ENCODE data around the gene ATAD2B. TPM values are rescaled to one million over a fixed set of nuclear protein-coding genes. Genes with fewer than 3 reads are reported as not detected.
"Not testable (repeated sequence)": the region's sequence is repeated elsewhere in the genome, so short reads cannot be mapped to it uniquely, and the experiment has no call there.

The ATAD2B gene
- total RNA-seq = 42.2 TPM

DNA sequence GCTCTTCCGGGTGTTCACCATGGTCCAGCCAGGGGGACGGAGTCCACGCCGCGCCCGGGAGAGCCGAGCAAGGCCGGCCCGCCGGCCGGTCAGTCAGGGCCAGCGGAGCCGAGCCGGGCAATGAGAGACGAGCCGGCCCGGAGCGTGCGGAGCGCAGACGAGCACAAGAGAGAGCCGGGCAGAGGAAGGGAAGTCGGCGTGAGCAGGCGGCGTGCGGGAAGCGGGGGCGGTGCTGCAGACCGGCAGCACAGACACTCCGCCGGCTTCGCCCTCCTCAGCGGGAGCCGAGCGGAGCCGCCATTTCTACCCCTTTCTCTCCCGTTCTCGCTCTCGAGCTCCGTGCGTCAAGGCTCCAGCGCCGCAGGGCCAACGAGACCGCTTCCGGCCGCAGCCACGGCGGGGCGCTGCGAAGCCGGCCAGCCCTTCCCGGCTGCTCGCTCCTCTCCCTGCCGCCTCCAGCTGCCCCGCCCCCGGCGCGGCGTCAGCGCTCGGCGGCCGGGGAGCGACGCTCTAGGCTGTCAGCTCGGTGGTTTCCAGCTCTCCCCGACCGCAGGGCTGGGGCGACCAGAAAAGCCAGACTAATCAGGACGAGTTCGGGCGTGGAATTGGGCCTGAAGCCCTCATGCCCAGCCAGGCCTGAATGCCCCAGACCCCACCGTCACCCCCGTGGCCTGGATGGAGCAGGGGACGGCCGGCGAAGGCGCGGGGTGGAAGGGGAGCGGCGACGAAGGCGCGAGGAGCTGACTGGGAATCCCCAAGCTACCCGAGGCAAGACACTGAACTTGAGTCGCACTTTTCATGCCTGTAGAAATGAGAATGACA lies at the start of gene ATAD2B:
TSS of gene ATAD2B (minus strand) at position 374 of the 822 bp plus-strand sequence. CDS start at position 21, 353 bp downstream.
- intact Hi-C loops (cut with DNase I) = loop anchor here (2.0 kb wide), 1 partner anchor 158 kb away; the partner anchor contains the start of gene TP53I3
- peak; percentile 95 for ATAC-seq
- DNase-seq (ENCODE audit: low spot score) = peak; percentile 94

DNA sequence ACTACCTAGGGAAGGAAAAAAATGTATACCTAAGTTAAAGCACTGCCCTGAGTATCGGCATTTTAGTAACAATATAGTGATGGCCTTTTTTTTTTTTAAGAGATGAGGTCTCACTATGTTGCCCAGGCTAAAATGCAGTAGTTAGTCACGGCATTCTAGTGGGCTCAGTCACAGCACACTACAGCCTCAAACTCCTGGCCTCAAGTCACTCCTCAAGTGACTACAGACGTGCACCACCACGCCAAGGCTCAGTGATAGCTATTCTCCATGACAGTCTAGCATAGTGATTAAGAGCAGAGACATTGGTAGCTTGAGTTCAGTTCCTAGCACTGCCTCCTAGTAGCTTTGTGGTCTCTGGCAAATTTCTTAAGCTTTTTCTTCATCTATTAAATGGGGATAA lies 40.9 kb upstream of the ATAD2B start:
- ATAC-seq = no peak
- no peak for DNase-seq (ENCODE audit: low spot score)
- intact Hi-C loops (cut with DNase I) = no loop called here

DNA sequence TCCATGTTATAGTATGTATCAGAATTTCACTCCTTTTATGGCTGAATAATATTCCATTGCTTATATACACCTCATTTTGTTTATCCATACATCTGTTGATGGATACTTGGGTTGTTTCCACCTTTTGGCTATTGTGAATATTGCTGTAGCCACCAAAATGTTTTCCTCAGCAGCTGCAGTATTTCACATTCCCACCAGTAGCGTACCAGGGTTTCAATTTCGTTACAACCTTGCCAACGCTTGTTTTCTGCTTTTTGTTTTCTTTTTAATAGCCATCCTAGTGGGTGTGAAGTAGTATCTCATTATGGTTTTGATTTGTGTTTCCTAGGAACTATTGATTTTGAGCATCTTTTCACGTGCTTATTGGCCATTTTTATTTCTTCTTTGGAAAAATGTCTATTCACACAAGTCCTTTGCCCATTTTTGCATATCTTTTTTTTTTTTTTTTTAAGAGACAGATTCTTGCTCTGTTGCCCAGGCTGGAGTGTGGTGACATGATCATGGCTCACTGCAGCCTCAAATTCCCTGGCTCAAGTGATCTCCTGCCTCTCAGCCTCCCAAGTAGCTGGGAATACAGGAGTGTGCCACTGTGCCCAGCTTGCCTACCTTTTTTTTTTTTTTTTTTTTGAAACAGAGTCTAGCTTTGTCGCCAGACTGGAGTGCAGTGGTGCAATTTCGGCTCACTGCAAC lies 27.5 kb upstream of the ATAD2B start:
- ATAC-seq = no peak
- no peak for DNase-seq (ENCODE audit: low spot score)
- intact Hi-C loops (cut with DNase I) = no loop called here

DNA sequence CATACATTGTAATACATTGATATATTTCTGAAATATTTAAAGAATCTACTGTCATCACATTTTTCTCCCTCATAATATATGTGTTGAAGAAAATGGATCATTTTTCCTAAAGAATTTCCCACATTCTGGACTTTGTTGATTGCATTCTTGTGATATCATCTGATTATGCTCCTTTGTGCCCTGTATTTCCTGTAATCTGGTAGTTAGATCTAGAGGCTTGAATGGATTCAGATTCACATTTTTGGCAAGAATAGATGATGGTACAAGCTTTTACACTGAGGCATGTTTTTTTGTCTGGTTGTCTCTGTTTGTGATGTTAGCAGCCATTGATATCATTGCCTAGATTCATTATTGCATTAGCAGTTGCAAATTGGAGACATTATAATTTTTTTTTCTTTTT lies 26.7 kb upstream of the ATAD2B start:
- no peak for DNase-seq (ENCODE audit: low spot score)
- no peak for ATAC-seq
- intact Hi-C loops (cut with DNase I) = no loop called here

DNA sequence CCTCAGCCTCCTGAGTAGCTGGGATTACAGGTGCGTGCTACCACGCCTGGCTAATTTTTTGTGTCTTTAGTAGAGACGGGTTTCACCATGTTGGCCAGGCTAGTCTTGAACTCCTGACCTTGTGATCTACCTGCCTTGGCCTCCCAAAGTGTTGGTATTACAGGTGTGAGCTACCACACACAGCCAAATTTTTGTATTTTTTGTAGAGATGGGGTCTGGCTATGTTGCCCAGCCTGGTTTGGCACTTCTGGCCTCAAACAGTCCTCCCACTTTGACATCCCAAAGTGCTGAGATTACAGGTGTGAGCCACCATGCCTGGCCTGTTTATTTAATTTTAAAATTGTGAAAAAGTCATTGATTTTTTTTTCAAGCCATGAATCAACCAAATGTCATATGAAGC lies 25.6 kb upstream of the ATAD2B start:
- ATAC-seq; DNase-seq (ENCODE audit: low spot score); intact Hi-C loops (cut with DNase I): not testable (repeated sequence)

DNA sequence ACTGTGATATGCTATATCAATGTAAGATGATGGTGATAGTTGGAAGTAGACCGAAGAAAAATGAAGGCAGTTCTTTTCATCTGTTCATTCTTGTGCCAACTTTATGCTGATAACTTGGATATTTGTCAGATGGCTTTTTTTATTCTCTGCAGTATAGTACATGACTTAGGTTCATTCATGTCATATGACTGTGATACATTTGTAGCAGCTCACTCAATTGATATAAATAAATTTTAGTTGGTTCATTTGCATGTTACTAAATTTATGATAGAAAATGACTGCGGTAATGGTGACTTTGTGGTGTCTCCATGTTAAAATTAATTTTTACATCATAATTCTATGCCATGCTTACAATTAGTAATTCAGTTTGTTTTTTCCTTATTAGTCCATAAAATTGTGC lies 20.4 kb upstream of the ATAD2B start:
- intact Hi-C loops (cut with DNase I) = no loop called here
- ATAC-seq (no peak), DNase-seq (ENCODE audit: low spot score) (no peak)

DNA sequence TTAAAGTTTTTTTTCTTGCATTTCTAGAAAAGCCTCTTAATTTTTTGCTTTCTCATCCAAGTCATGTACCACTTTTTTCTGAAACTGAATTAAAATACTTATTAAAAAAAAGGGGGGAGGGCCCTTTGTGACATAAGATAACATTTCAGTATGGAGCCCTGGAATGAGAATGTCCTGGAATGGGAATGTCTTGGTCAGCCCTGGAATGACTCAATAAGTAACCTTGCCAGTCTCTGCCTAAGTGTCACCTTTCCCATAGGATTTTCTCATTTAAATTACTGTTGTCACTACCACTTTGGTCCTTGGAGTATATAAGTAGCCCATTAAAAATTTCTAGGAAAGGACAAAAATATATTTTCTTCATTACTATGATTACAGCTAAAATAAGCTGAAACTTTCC lies 18.1 kb upstream of the ATAD2B start:
- DNase-seq (ENCODE audit: low spot score) (no peak), ATAC-seq (no peak)
- intact Hi-C loops (cut with DNase I) = no loop called here

DNA sequence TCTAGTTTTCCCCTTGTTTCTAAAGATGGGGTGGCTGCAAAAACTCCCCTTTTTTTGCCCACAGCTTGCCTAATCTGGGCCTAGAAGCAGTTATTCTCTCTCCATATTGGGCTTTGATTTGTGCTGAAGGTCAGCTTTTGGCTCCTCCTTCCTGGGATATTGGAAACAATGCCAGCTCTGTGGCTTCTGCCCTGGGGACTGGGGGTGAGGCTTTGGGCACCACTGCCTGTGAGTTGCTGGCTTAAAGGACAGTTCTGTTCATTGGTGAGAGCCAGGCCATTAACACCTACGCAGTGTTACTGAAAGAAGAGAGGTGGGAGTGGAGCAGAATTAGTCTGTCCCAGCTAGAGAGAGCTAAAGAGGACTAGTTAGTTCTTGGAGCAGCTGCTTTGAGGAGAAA lies 17.6 kb upstream of the ATAD2B start:
- intact Hi-C loops (cut with DNase I) = no loop called here
- DNase-seq (ENCODE audit: low spot score) (no peak), ATAC-seq (peak; percentile 53)

DNA sequence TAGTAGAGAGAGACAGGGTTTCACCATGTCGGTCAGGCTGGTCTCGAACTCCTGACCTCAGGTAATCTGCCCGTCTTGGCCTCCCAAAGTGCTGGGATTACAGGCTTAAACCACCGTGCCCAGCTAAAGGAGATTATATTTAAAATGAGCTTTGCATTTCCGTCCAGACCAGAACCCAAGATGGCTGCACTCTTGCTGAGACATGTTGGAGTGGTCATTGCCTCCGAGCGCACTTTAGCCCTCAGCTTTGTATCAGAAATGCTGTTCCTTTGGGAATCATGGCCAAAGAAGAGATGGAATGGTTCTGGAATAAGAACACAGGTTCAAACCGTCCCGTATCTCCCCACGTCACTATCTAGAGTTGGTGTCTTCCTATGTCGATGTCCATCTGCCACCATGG lies 16.7 kb upstream of the ATAD2B start:
- ATAC-seq = no peak
- intact Hi-C loops (cut with DNase I) = no loop called here
- no peak for DNase-seq (ENCODE audit: low spot score)

DNA sequence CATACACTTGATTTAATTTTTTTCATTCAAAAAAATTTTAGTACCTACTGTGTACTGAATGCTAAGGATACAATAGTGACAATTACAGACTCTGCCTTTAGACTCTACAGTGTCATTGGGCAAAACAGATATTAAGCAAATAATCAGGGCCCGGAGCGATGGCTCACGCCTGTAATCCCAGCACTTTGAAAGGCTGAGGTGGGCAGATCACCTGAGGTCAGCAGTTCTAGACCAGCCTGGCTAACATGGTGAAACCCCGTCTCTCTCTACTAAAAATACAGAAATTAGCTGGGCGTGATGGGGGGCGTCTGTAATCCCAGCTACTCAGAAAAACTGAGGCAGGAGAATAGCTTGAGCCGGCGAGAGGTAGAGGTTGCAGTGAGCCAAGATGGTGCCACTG lies 14.7 kb upstream of the ATAD2B start:
- no peak for DNase-seq (ENCODE audit: low spot score)
- ATAC-seq = no peak
- intact Hi-C loops (cut with DNase I) = no loop called here

DNA sequence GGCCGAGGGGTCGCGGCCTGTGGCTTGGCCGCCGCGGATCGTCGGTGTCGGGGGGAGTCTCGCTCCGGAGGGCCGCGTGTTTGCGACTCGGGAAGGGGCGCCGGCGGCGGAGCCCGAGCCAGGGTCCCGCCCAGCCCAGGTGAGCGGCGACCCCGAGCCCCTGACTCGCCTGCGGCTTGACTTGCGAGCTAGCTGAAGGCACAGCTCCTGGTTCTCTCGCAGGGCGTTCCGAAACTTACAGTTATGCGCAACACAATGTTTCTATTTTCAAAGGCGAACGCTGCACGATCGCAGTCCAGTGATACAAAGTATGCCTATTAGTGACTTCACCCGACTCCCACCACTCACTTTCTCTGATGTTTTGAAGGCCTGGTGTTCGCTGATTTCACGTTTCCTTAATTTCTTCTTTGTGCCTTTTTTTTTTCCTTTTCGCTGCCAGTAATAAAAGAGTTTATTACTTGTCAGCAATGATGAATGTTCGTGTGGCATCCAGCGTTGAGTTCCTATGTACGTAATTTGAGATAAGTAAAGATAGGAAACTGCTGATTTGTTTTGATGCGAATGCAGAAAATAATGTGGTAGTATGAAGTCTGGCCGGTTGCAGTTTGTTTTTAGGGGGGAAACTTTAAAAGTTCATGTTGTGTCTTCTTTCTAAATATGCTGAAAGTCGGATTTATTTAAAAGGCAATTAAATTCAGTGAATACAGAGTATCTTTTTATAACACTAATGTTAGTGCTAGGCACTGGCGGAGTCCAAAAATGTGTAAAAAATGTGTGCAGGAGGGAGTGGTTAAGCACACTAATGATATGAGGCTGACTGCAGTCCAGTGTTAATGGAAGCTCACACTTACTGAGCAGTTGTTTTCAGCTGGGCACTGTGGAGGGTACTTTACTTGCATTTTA lies 14.0 kb upstream of the ATAD2B start:
- ATAC-seq = peak; percentile 28
- intact Hi-C loops (cut with DNase I) = no loop called here
- DNase-seq (ENCODE audit: low spot score) = no peak

DNA sequence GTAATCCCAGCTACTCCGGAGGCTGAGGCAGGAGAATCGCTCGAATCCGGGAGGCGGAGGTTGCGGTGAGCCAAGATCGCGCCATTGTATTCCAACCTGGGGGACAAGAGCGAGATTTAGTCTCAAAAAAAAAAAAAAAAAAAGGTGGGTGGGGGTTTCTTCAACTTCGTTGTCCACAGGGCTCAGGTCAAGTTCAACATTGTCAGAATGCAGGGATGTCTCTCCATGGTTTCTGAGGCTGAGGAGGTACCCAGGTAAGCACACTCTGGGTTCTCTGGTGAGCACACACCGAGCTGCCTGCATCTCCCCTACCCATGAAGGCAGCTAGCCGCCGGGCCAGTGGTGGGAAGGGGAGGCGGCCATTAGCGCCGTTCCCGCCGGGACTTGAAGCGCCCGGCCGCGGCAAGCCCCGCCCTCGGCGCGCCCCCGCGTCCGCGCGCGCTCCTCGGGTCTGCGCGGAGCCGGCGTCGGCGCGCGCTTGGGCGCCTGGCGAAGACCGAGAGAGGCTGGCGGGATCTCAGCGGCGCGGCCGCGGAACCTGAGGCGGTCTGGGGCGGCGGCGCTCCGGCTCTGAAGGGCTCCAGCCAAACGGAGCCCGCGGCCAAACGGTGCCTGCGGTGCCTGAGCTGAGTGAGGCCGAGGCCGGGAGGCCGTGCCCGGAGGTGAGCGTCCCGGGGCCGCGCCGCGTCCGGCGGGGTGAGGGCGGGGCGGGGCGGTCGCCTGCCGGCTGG lies 13.2 kb upstream of the ATAD2B start, which contains the start of gene UBXN2A:
TSS of gene UBXN2A (plus strand) at position 477 of the 731 bp plus-strand sequence. CDS start 17,852 bp downstream, outside the sequence.
- intact Hi-C loops (cut with DNase I) = no loop called here
- ATAC-seq (peak; percentile 93), DNase-seq (ENCODE audit: low spot score) (peak; percentile 85)

DNA sequence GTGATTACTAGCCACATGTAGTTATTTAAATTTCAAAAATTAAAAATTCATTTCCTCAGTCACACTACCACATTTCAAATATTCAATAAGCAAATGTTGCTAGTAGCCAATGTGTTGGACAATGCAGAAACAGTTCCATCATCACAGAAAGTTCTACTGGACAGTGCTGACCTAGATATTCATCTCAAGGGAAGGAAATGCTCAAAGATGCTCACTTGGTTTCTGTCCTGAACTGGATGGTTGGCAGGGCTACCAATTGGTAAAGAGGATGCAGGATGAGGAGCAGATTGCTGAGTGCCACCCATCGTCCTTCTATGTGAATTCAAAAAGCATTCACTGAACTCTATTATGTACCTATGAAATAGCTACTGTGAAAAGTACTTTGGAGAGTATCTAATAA lies 7.3 kb upstream of the ATAD2B start:
- DNase-seq (ENCODE audit: low spot score) = no peak
- intact Hi-C loops (cut with DNase I) = no loop called here
- ATAC-seq = no peak

DNA sequence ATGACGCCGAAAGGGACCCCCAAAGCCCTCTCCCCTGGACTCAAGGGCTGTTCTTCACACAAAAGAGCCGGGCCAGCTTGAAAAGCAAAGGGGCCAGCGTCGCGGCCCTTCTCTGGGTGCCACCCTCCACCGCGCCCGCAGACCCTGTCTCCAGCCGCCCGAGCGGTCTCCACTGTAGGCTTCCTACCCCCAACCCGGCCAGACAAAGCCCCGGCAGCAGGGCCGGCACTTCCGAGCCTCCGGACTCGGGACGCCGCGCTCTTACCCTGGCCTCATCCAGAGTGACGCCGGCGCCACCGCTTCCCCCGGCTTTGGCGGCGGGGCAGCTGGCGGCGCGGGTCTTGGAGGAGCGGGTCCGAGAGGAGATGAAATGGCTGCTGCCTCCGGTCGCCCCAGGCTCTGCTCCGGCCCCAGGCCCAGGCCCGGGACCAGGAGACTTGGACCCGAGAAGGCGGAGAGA lies 603 bp downstream of the ATAD2B start:
- intact Hi-C loops (cut with DNase I) = loop anchor here (2.0 kb wide), 1 partner anchor 158 kb away; the partner anchor contains the start of gene TP53I3
- peak; percentile 66 for ATAC-seq
- DNase-seq (ENCODE audit: low spot score) = peak; percentile 69

DNA sequence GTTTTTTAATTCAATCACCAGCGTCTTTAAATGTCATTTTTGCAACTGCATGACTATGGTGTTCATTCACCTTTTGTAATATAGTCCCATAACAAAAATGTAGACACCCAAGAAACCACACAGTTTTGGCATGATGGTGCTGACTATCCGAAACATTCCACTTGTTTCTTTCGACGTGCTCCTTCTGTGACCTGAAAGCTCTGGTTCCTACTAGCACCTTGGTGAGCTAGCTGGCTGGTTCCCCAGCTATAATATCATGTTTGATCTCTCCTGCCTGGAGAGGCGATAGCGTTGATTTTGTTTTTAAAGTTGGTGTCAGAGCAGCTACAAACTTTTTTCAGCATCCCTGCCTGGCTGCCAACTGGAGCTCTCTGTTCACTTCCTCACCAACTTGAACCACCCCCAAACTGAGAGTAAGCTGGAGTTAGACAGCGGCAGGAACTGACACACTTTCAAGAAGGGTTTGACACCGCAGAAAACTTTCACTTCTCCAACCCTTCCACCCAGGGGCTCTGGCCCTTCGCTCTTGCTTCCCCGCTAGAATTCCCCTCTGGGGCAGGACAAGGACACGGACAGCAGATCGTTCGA lies 1.1 kb downstream of the ATAD2B start:
- peak; percentile 69 for DNase-seq (ENCODE audit: low spot score)
- intact Hi-C loops (cut with DNase I) = loop anchor here (2.0 kb wide), 1 partner anchor 159 kb away; the partner anchor contains the start of gene TP53I3
- ATAC-seq = peak; percentile 74

DNA sequence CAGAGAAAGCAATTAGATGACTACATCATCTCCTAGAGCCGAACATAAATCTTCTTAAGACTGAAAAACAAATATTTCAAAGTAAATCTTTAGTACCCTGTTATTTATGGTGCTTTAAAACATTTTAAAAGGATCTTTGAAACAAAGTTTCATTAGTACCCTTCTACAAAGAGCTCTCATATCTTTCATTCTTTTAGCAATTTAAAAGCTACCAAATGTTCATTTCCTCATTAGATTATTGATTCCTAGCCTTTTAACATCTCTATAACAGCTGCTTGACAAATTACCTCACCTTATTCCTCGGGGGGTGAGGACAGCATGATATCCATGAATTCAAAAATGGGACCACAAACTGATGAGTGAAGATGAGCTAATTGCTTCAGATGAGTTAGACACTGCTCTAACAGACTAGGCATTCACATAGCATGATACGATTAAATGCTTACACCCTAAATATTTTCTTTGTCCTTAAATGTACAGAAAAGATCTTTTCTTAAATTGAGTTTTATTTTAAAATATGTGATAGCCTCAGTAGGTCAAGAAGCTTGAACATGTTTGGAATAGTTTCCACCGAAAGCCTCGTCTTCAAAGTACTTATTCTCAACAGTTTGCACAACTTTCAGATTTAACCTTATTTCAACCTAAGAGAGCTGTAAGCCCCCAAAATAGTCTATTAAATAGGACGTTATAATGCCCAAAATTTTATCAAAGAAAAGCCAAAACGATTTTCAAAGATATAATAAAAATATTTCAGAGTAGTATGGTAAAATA lies 2.1 kb downstream of the ATAD2B start:
- ATAC-seq (no peak), DNase-seq (ENCODE audit: low spot score) (no peak)
- intact Hi-C loops (cut with DNase I) = no loop called here

DNA sequence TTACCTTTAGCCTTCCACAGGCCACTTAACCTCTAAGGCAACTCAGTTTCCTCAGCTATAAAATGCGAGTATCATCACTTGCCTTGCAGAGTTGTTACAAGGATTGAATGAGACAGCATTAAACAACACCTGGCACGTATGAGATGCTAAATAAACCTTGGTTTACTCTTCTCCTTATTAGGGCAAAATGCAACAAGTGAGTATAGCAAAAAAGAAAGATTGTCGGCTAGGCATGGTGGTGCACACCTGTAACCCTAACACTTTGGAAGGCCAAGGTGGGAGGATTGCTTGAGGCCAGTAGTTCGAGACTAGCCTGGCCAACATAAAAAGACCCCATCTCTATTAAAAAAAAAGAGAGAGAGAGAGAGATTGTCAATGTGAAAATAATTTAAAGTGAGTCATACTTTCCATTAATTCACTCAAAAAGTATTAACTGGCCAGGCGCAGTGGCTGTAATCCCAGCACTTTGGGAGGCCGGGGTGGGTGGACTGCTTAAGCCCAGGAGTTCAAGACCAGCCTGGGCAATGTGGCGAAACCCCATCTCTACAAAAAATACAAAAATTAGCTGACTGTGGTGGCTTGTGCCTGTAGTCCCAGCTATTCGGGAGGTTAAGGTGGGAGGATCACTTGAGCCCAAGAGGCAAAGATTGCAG lies 8.0 kb downstream of the ATAD2B start:
- DNase-seq (ENCODE audit: low spot score) = no peak
- intact Hi-C loops (cut with DNase I) = loop anchor here (5.0 kb wide), 1 partner anchor 453 kb away; no protein-coding TSS in a partner anchor
- ATAC-seq = no peak
